NT2/D1 (cell line): ENCODE measurements around the gene S100A11.

ENCODE experiments used
- DNase-seq: peaks from one replicate; pipeline ENCODE4 v3.0.0-alpha.2; 2011; ENCODE audit warnings: low read depth, low spot score
- H3K27me3 ChIP-seq: 2 replicates; pipeline ENCODE4 v1.6.0; 2011; ENCODE audit warnings: mild to moderate bottlenecking; ENCODE audit not compliant: insufficient read length, insufficient read depth
- H3K36me3 ChIP-seq: 2 replicates; pipeline ENCODE4 v1.6.1; 2011; ENCODE audit warnings: mild to moderate bottlenecking, low read length, mixed read lengths; ENCODE audit not compliant: insufficient read depth, insufficient read length
- H3K4me1 ChIP-seq: 2 replicates; pipeline ENCODE4 v1.5.1; 2011; ENCODE audit not compliant: insufficient read depth, insufficient read length
- H3K4me3 ChIP-seq: 2 replicates; pipeline ENCODE4 v1.5.1; 2011; ENCODE audit warnings: low read depth; ENCODE audit not compliant: insufficient read length
- H3K9ac ChIP-seq: 2 replicates; pipeline ENCODE4 v1.6.0; 2011; ENCODE audit warnings: low read depth; ENCODE audit not compliant: insufficient read length
- H3K9me3 ChIP-seq: 2 replicates; pipeline ENCODE4 v1.5.1; 2011; ENCODE audit warnings: mild to moderate bottlenecking, low read length; ENCODE audit not compliant: insufficient read depth
- SUZ12 ChIP-seq: IDR thresholded peaks from 2 replicates; pipeline ENCODE4 v1.6.1; 2011; ENCODE audit not compliant: insufficient read length, insufficient read depth; ENCODE audit errors: extremely low read depth
- YY1 ChIP-seq: IDR thresholded peaks from 2 replicates; pipeline ENCODE4 v1.6.1; 2011; ENCODE audit not compliant: insufficient read length, insufficient read depth
- ZNF274 ChIP-seq: IDR thresholded peaks from 2 replicates; pipeline ENCODE4 v1.6.1; 2011; ENCODE audit warnings: mild to moderate bottlenecking, low read depth, low read length

The S100A11 gene

DNA sequence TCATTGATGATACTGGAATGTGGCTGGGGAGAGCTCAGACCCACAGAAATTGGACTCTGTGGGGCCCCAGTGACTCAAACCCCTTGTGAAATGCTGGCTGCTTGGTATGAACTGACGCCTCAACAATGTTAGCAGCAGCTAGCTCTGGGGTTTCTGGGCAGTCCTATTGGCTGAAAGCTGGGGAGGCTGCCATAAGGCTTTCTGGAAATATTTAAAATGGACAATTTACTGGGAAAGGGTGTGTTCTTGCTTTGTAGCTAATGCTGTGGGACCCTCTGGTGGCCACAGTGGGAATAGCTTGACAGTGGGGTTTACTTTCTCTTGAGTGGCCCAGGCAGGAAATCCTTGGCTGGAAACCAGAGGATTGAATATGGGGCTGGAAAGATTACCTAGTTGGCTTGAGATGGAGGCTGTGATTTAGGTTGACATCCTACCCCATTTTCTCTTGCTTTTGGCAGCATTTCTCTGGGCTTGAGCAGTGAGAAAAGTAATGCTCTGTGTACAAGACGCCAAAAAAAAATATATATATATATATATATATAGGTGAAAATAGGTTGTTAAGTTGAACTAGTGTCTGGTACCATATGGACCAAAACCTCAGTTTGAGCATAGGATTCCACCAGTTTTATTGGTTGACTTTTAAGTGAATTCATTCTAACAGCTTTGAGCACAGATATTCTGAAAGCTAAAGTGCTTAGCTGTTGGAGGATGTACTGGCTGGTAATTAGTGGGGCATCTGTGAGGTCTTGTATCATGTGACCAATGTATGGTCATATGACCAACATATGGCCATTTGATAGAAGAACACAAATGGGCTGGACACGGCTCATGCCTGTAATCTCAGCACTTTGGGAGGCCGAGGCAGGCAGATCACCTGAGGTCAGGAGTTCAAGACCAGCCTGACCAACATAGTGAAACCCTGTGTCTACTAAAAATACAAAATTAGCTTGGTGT lies 34.9 kb downstream of the S100A11 start:
- TF ChIP-seq SUZ12 = no peak
- no peak for TF ChIP-seq ZNF274
- no peak for TF ChIP-seq YY1
- DNase-seq = peak; percentile 89
- Histone ChIP-seq H3K27me3 (peaks cover 3% of the 10 kb centered on the region), H3K9me3 (no peaks in the 10 kb centered on the region), H3K4me1 (no peaks in the 10 kb centered on the region), H3K9ac (no peak overlapping the region), H3K4me3 (no peak overlapping the region), H3K36me3 (no peaks in the 10 kb centered on the region)

DNA sequence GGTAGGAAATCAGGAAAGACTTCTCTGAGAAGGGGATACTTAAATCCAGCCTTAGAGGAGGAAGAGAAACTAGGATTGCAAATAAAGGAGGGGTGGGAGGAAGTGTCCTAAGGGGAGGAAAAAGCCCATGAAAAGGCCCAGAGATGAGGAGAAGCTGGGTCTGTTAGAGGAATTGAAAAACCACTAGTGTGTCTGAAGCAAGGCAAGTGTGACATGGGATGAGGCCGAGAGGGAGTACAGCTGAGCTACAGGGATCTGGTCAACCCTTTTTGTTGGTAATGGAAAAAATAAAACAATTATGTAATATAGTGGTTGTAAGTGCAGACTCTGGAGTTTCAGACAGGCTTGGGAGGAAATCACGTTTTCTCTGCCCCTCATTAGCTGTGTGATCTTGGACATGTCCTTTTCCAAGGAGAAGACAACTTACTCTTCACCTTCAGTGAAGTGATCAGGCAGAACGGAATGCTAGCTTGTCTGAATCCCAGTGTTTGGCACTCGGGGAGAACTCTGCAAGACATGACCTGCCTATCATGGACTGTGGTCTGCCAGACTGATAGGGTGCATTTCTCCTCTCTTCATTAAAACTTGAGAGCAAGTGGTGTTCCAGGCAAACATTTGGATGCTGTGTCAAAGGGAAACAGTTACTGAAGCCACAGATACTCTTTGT lies 35.7 kb downstream of the S100A11 start:
- no peaks in the 10 kb centered on the region for H3K9me3 ChIP-seq

DNA sequence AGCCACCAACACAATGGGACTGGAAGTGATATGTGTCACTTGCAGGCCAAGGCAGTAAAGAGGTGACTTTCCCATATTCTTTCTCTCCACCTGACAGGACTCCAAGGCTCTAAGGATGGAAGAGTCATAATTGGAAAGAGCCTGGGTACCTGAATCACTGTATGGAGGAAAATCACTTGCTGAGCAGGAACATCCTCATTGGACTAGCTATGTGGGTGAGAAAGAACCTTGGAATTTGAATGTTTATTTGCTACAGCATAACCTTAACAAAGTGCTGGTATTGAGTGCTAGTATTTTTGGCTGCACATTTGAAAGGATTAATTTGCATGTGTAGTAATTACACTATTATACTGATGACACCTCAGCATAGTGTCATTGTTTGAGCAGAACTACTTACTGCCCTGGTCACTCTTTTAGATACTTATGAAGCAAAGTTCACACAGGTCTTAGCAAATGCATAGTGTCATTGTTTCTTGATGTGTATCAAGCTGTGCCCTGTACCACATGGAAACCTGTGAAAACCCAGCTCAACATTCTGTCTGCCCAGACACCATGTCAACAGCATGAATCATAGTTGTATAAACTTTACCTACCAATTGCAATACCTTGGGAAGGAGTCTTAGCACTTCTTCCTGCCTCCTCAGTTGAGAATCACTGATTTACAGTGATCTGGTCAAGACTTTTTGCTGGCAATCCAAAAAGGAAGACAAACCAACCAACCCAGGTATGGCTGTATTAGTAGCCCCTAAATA lies 38.0 kb downstream of the S100A11 start:
- no peaks in the 10 kb centered on the region for H3K4me1 ChIP-seq

More for the DNA sequence above, 35.7 kb downstream of the S100A11 start:
- no peak overlapping the region for H3K4me3 ChIP-seq
- TF ChIP-seq ZNF274 = no peak
- H3K4me1 ChIP-seq = no peaks in the 10 kb centered on the region
- peaks cover 3% of the 10 kb centered on the region for H3K27me3 ChIP-seq
- H3K36me3 ChIP-seq = no peaks in the 10 kb centered on the region
- DNase-seq = no peak
- no peak overlapping the region for H3K9ac ChIP-seq

DNA sequence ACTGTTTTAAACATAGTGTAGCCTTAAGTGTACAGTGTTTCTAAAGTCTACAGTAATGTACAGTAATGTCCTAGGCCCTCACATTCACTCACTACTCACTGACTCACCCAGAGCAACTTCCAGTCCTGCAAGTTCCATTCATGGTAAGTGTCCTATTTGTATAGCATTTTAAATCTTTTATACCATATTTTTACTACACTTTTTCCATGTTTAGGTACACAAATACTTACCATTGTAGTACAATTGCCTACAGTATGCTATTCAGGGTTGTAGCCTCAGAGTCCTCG lies 39.6 kb downstream of the S100A11 start:
- H3K4me3 ChIP-seq = no peak overlapping the region
- H3K9me3 ChIP-seq = no peaks in the 10 kb centered on the region
- no peak for DNase-seq
- no peak overlapping the region for H3K9ac ChIP-seq
- TF ChIP-seq YY1 = no peak
- TF ChIP-seq SUZ12 = no peak
- no peak for TF ChIP-seq ZNF274
- H3K27me3 ChIP-seq = no peaks in the 10 kb centered on the region
- H3K36me3 ChIP-seq = peaks cover 1% of the 10 kb centered on the region
- no peaks in the 10 kb centered on the region for H3K4me1 ChIP-seq

More for the DNA sequence above, 38.0 kb downstream of the S100A11 start:
- Histone ChIP-seq H3K9ac (no peak overlapping the region), H3K4me3 (no peak overlapping the region), H3K36me3 (no peaks in the 10 kb centered on the region), H3K27me3 (no peaks in the 10 kb centered on the region), H3K9me3 (no peaks in the 10 kb centered on the region)
- DNase-seq = no peak
- TF ChIP-seq YY1 = no peak

DNA sequence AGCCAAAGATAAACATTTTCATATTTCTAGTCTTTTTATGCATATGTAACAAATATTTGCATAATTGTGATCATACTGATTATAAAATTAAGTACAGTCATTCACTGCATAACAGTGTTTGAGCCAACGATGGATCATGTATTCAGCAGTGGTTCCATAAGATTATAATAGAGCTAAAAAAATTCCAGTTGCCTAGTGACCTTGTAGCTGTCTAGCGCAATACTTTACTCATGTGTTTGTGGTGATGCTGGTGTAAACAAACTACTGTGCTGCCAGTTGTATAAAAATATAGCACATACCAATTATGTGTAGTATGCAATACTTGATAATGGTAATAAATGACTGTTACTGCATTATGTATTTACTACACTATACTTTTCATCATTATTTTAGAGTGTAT lies 41.0 kb downstream of the S100A11 start:
- H3K9me3 ChIP-seq = no peaks in the 10 kb centered on the region
- TF ChIP-seq ZNF274 = no peak
- TF ChIP-seq SUZ12 = no peak
- TF ChIP-seq YY1 = no peak
- no peak overlapping the region for H3K4me3 ChIP-seq
- H3K4me1 ChIP-seq = no peaks in the 10 kb centered on the region
- H3K27me3 ChIP-seq = peaks cover 5% of the 10 kb centered on the region
- H3K36me3 ChIP-seq = peaks cover 16% of the 10 kb centered on the region
- DNase-seq = no peak
- H3K9ac ChIP-seq = no peak overlapping the region

DNA sequence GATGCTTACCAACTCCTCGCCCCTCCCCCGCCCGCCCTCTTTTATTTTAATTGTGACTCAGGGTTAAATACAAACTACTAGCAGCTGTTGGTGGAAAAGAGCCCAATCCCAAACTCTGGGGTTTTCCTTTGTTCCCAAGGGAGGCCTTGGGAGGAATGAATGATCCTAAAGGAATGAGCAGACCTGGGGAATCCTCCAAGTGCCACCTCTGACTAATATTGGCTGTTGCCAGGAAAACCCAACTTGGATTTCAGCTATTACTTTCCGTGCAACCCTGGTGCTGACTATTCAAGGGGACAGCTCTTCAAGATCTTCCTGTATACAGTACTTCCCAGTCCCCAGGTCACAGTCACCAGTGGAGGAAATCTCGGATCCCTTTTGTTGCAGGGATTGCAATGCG lies 41.8 kb downstream of the S100A11 start:
- no peaks in the 10 kb centered on the region for H3K9me3 ChIP-seq
- H3K9ac ChIP-seq = no peak overlapping the region
- peaks cover 5% of the 10 kb centered on the region for H3K27me3 ChIP-seq
- H3K36me3 ChIP-seq = peaks cover 24% of the 10 kb centered on the region
- H3K4me3 ChIP-seq = no peak overlapping the region
- DNase-seq = no peak
- H3K4me1 ChIP-seq = peaks cover 2% of the 10 kb centered on the region
- TF ChIP-seq SUZ12 (no peak), YY1 (no peak), ZNF274 (no peak)

DNA sequence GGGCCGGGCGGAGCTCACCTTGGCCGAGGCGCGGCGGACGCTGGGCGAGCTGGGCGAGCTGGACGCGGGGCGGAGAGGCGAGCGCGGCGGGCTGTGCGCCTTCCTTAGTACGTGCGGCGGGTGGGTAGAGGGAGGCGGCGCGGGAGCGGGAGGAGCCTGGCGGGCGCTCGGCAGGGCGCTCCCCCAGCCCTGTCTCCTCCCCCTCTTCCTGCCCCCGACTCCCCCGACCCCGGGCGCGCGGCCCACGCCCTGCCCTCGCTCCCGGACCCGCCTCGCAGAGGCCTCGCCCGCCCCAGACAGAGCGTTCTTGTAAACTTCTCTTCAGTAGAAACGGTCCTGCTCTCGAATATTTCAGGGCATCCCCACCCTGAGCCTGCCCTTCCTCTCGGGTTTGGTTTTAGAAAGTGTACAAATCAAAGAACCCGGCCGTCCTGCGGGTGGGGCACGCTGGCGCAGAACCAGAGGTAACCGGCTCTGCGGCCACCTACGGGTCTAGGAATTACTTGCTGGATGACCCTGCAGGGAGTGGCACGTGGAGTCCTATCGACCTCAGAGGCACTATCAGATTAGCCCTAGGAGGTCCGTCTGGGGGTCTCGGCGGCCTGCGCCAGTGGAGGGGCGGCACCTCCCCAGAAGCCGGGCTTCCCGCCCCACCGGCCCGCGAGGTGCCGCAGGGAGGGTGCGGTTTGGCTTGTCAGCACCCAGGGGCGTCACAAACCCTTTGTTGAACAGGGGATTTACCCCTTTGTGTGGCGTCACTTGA lies 42.9 kb downstream of the S100A11 start, which contains the start of gene S100A10:
Gene S100A10 (minus strand): TSS at position 126 of the 763 bp plus-strand sequence. CDS start 7,629 bp downstream, outside the sequence.
- peaks cover 6% of the 10 kb centered on the region for H3K4me1 ChIP-seq
- H3K9me3 ChIP-seq = no peaks in the 10 kb centered on the region
- peaks cover 29% of the 10 kb centered on the region for H3K36me3 ChIP-seq
- peak within 1 kb of the TSS; percentile 96 for H3K9ac ChIP-seq
- H3K27me3 ChIP-seq = peaks cover 5% of the 10 kb centered on the region
- peak within 1 kb of the TSS; percentile 92 for H3K4me3 ChIP-seq
- DNase-seq = no peak
- TF ChIP-seq SUZ12 = no peak
- no peak for TF ChIP-seq ZNF274
- no peak for TF ChIP-seq YY1
